Fibroblast of peridontal ligament (primary cell): Measurements from ENCODE around the gene EFEMP2.

Experiments
- DNase-seq: peaks from one replicate; pipeline ENCODE4 v3.0.0-alpha.2; 2010; ENCODE audit errors: extremely low read depth

Gene EFEMP2

GRCh38 chr11:65826984-65827735 is 45.4 kb downstream of the EFEMP2 start:
- no peak for DNase-seq

DNA sequence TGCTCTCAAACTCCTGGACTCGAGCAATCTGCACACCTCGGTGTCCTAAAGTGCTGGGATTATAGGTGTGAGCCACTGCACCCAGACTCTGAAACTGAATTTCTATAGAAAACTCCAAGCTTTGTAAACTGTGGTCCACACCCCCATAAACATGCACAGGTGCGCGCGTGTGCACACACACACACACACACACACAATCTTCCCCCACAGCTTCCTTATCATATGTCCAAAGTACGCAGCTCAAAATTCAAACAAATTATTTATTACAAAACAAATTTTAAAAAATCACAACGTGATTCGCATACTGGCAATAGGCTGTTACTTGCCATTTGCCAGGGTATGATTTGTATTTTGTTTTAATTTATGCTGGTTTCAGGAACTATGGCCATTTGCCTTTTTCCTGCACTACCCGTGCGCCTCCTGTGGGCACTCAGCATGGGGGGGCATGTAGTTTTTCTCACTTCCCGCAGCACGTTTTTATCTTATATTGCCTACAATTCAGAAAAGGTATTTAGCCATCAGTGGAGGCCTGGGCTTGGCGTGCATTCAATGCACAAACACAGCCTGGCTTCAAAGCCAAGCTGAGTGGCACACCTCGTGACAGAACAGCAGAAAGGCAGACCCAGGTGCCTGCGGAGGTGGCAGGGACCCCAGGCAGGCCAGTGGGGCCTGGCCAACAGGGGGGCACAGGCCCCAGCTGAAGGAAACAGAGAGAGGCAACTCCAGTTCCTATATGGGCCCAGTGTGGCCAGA is 49.6 kb downstream of the EFEMP2 start:
- no peak for DNase-seq

GRCh38 chr11:65821107-65821506 is 51.5 kb downstream of the EFEMP2 start:
- no peak for DNase-seq

- DNase-seq: peak; percentile 83
Observed at GRCh38 chr11:65817835-65818680, 54.5 kb downstream of the EFEMP2 start.

- peak; percentile 31 for DNase-seq
Observed at GRCh38 chr11:65817312-65817834, 55.2 kb downstream of the EFEMP2 start.

- DNase-seq: no peak
Observed at GRCh38 chr11:65816696-65817095, 55.9 kb downstream of the EFEMP2 start.
